Activated T-cell treated with anti-CD3 and anti-CD28 coated beads, Interleukin-2, amount 50 U/mL, for 72 hours (primary cell): Measurements from ENCODE around the gene PID1. TPM values are rescaled to one million over a fixed set of nuclear protein-coding genes. Genes with fewer than 3 reads are reported as not detected.

Source experiments
- ATAC-seq, 2 donors: fragments of 150-1000 bp; cut with Tn5 transposase; replicated peaks in 1 of 2; 2 replicates each; pipeline ENCODE4 v1.10.0; 2021; ENCODE audit warnings: moderate library complexity in 2 of 2, mild to moderate bottlenecking in 1 of 2
- DNase-seq, 2 donors: peaks; one replicate each; pipeline ENCODE4 v3.0.0; 2021 to 2022; ENCODE audit warnings: mixed read lengths in 1 of 2
- H3K27ac Mint-ChIP-seq: one replicate; pipeline ENCODE4 v1.8.0; 2022; ENCODE audit warnings: mild to moderate bottlenecking, moderate library complexity, mixed read lengths
- H3K27me3 Mint-ChIP-seq: one replicate; pipeline ENCODE4 v1.8.0; 2022; ENCODE audit warnings: low read depth, mixed read lengths
- H3K36me3 Mint-ChIP-seq, 2 donors: one replicate each; pipeline ENCODE4 v1.8.0; 2022; ENCODE audit warnings: mixed read lengths in 2 of 2, mild to moderate bottlenecking in 1 of 2; ENCODE audit not compliant: insufficient read depth in 2 of 2
- H3K4me1 Mint-ChIP-seq: one replicate; pipeline ENCODE4 v1.8.0; 2022; ENCODE audit warnings: low read depth, mixed read lengths
- H3K4me3 Mint-ChIP-seq, 2 donors: one replicate each; pipeline ENCODE4 v1.8.0; 2022; ENCODE audit warnings: mild to moderate bottlenecking in 2 of 2, mixed read lengths in 2 of 2, moderate library complexity in 2 of 2
- H3K9me3 Mint-ChIP-seq, 2 donors: one replicate each; pipeline ENCODE4 v1.8.0; 2022; ENCODE audit warnings: mixed read lengths in 2 of 2
- total RNA-seq, 2 donors: library from RNA; stranded (reverse); gene quantifications; one replicate each; pipeline ENCODE4 v1.2.3, GENCODE V29; 2022

Gene PID1
- total RNA-seq, 2 donors from 2014 or later: not detected

GRCh38 chr2:229022652-229023051, 248.4 kb downstream of the PID1 start:
- DNase-seq (no peak), ATAC-seq (no peak)
- Mint-ChIP-seq H3K27ac (no peak overlapping the region), H3K9me3 (peaks cover 5 to 12% of the 10 kb centered on the region in 2 donors), H3K36me3 (no peaks in the 10 kb centered on the region), H3K4me1 (no peaks in the 10 kb centered on the region), H3K27me3 (no peaks in the 10 kb centered on the region), H3K4me3 (no peak overlapping the region)

DNA sequence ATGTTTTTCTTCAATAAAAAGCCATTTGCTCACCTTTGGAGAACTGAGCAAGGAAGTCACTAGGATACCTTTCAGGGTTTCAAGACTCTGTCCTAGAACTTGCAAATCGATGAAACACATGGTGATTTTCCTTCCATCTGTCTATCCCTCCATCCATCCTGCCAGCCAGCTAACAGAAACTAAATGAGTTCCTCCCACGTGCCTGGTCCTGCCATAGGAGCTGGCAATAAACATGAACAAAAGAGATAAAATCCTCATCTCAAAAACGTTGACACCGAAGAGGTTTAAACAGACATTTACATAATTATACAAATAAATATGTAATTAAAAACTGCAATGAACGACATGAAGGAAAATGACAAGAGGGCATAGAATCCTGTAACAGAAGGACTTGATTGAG, 249.0 kb downstream of the PID1 start:
- H3K27me3 Mint-ChIP-seq: no peaks in the 10 kb centered on the region
- no peaks in the 10 kb centered on the region for H3K4me1 Mint-ChIP-seq
- no peaks in the 10 kb centered on the region for H3K36me3 Mint-ChIP-seq
- ATAC-seq (no peak), DNase-seq (no peak)
- peaks cover 3 to 14% of the 10 kb centered on the region in 2 donors for H3K9me3 Mint-ChIP-seq
- no peak overlapping the region for H3K4me3 Mint-ChIP-seq
- H3K27ac Mint-ChIP-seq: no peak overlapping the region

GRCh38 chr2:229009816-229010215, 261.3 kb downstream of the PID1 start:
- ATAC-seq (no peak), DNase-seq (no peak)
- Mint-ChIP-seq H3K4me3 (no peak overlapping the region), H3K27ac (no peak overlapping the region), H3K27me3 (no peaks in the 10 kb centered on the region), H3K4me1 (no peaks in the 10 kb centered on the region), H3K36me3 (no peaks in the 10 kb centered on the region), H3K9me3 (peaks cover 2 to 5% of the 10 kb centered on the region in 2 donors)

DNA sequence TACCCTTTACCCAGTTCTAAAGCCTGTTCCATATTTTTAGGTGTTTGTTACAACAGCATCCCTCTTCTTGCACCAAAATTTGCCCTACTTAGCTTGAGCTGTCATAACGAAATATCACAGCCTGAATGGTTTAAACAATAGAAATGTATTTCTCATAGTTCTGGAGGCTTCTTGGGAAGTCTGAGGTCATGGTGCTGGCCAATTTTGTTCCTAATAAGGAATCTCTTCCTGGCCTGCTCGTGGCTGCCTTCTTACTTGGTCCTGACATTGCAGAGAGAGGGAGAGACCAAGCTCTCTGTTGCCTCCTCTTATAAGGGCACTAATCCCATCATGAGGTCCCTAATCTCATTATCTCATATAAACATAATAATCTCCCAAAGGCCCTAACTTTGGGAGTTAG, 267.8 kb downstream of the PID1 start:
- H3K9me3 Mint-ChIP-seq: peaks cover 11 to 16% of the 10 kb centered on the region in 2 donors
- H3K4me3 Mint-ChIP-seq: no peak overlapping the region
- H3K27me3 Mint-ChIP-seq: no peaks in the 10 kb centered on the region
- peaks cover 0 to 7% of the 10 kb centered on the region in 2 donors for H3K36me3 Mint-ChIP-seq
- H3K4me1 Mint-ChIP-seq: no peaks in the 10 kb centered on the region
- H3K27ac Mint-ChIP-seq: peak overlapping the region; percentile 39
- ATAC-seq (no peak), DNase-seq (no peak)

- Mint-ChIP-seq H3K4me3 (no peak overlapping the region), H3K9me3 (peaks cover 11 to 22% of the 10 kb centered on the region in 2 donors), H3K27me3 (no peaks in the 10 kb centered on the region), H3K4me1 (no peaks in the 10 kb centered on the region), H3K27ac (no peak overlapping the region), H3K36me3 (peaks cover 0 to 7% of the 10 kb centered on the region in 2 donors)
- ATAC-seq (no peak), DNase-seq (no peak)
These were observed 269.9 kb downstream of the PID1 start for GRCh38 chr2:229001196-229001595.

DNA sequence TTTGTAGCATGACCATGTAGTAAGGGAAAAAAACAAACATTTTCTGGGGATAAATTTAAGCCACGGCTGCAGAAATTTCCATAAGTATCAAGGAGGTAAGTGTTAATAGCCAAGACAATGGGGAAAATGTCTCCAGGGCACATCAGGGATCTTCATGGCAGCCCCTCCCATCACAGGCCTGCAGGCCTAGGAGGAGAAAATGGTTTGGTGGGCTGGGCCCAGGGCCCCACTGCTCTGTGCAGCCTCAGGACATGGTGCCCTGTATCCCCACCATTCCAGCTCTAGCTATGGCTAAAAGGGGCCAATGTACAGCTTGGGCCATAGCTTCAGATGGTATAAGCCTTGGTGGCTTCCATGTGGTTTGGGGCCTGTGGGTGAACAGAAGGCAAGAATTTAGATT, 271.8 kb downstream of the PID1 start:
- DNase-seq: no peak
- no peaks in the 10 kb centered on the region for H3K27me3 Mint-ChIP-seq
- no peaks in the 10 kb centered on the region for H3K4me1 Mint-ChIP-seq
- peaks cover 0 to 7% of the 10 kb centered on the region in 2 donors for H3K36me3 Mint-ChIP-seq
- H3K4me3 Mint-ChIP-seq: no peak overlapping the region
- no peak for ATAC-seq
- no peak overlapping the region for H3K27ac Mint-ChIP-seq
- H3K9me3 Mint-ChIP-seq: peaks cover 13 to 24% of the 10 kb centered on the region in 2 donors

DNA sequence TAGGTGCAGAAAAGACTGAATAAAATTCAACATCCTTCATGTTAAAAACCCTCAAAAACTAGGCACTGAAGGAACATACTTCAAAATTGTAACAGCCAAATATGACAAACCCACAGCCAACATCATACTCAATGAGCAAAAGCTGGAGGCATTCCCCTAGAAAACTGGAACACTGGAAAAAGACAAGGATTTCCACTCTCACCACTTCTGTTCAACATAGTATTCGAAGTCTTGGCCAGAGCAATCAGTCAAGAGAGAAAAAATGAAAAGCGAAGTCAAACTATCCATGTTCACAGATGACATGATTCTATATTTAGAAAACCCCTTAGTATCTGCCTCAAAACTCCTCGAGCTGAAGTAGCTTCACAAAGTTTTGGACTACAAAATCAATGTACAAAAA, 282.3 kb downstream of the PID1 start:
- ATAC-seq (no peak), DNase-seq (no peak)
- no peak overlapping the region for H3K4me3 Mint-ChIP-seq
- H3K4me1 Mint-ChIP-seq: no peaks in the 10 kb centered on the region
- no peak overlapping the region for H3K27ac Mint-ChIP-seq
- peaks cover 7 to 11% of the 10 kb centered on the region in 2 donors for H3K9me3 Mint-ChIP-seq
- no peaks in the 10 kb centered on the region for H3K27me3 Mint-ChIP-seq
- no peaks in the 10 kb centered on the region for H3K36me3 Mint-ChIP-seq

DNA sequence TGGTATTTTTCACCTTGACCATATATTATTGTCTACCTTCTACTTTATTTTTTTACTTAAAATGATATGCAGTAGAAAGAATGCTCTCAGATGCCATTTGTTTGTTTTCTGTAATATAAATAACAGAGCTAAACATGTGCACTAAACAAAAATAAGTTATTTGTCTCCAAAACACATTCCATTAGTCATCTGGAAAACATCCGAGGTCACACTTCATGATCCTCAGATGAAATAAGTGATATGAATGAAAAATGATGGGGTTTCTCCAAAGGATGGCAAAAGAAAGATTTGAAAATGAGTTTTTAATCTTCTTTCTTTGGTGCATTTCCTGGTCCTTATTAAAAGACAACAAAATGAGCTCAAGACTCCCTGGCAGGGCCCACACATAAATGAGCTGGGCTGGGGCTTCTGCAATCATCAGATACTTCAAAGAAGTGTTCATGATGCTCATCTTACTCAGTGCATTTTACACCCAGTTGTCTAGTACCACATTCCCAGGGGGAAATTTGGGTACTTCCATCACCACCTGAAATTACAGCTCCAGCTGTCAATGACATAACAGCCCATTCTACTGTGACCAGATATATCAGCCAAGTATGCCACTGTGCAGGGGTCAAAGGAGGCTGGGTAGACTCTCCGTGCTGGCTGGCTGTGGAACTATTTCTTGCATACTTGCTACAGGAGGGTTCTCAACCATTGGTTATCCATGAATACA, 283.5 kb downstream of the PID1 start:
- Mint-ChIP-seq H3K27ac (no peak overlapping the region), H3K27me3 (no peaks in the 10 kb centered on the region), H3K36me3 (no peaks in the 10 kb centered on the region), H3K4me3 (no peak overlapping the region), H3K9me3 (peaks cover 4 to 14% of the 10 kb centered on the region in 2 donors), H3K4me1 (no peaks in the 10 kb centered on the region)
- no peak for DNase-seq
- no peak for ATAC-seq

DNA sequence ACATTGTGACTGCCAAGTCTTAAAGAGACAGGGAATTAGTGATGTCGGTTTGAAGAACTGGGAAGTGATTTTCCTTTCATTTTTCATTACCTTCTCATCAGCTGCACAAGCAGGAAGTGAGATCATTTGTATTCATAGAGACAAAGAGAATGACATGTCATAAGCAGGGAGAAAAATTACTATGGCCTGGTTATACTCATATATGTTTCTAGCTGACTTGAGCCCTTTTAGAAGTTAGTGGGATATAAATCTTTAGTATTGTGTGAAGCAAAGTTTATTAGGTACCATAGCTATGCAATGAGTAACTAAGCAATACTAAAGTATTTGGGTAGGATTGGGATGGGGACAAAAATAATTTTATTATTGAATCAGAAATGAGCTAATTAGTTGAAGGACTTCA, 284.1 kb downstream of the PID1 start:
- no peaks in the 10 kb centered on the region for H3K36me3 Mint-ChIP-seq
- peaks cover 6 to 14% of the 10 kb centered on the region in 2 donors for H3K9me3 Mint-ChIP-seq
- H3K27me3 Mint-ChIP-seq: no peaks in the 10 kb centered on the region
- DNase-seq (no peak), ATAC-seq (no peak)
- H3K4me1 Mint-ChIP-seq: no peaks in the 10 kb centered on the region
- H3K4me3 Mint-ChIP-seq: no peak overlapping the region
- no peak overlapping the region for H3K27ac Mint-ChIP-seq

DNA sequence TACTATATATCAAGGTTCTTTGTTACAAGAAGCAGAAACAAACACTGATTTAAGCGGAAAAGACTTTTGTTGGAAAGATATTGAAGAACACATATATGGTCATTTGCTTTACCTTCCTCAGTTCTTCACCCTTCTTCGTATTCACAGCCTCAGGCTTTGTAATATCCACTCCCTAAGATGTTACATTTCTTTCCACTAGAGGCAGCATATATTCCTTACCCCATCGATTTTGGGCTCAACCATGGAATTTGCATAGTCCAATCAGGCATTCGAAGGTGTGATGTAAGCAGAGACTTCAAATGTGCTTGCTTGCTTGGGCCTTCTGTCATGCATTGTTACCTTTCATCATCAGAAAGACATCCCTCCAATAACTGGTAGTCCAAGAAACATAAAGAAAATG, 287.4 kb downstream of the PID1 start:
- Mint-ChIP-seq H3K4me3 (no peak overlapping the region), H3K27ac (no peak overlapping the region), H3K4me1 (no peaks in the 10 kb centered on the region), H3K9me3 (peaks cover 10 to 14% of the 10 kb centered on the region in 2 donors), H3K27me3 (no peaks in the 10 kb centered on the region), H3K36me3 (no peaks in the 10 kb centered on the region)
- DNase-seq: no peak
- no peak for ATAC-seq

- Mint-ChIP-seq H3K4me1 (no peaks in the 10 kb centered on the region), H3K27ac (no peak overlapping the region), H3K36me3 (no peaks in the 10 kb centered on the region), H3K4me3 (no peak overlapping the region), H3K9me3 (peaks cover 3 to 12% of the 10 kb centered on the region in 2 donors), H3K27me3 (no peaks in the 10 kb centered on the region)
- ATAC-seq (no peak), DNase-seq (no peak)
These were observed 296.9 kb downstream of the PID1 start for GRCh38 chr2:228974169-228974568.
